TTC549 (cell line): ENCODE results near the gene FCRL6.

ENCODE experiments used
- FAIRE-seq: peaks from 2 replicates; lab custom pipeline; 2012; peaks lifted over from hg19 to GRCh38; lab: Jason Lieb, UNC

The FCRL6 gene

DNA sequence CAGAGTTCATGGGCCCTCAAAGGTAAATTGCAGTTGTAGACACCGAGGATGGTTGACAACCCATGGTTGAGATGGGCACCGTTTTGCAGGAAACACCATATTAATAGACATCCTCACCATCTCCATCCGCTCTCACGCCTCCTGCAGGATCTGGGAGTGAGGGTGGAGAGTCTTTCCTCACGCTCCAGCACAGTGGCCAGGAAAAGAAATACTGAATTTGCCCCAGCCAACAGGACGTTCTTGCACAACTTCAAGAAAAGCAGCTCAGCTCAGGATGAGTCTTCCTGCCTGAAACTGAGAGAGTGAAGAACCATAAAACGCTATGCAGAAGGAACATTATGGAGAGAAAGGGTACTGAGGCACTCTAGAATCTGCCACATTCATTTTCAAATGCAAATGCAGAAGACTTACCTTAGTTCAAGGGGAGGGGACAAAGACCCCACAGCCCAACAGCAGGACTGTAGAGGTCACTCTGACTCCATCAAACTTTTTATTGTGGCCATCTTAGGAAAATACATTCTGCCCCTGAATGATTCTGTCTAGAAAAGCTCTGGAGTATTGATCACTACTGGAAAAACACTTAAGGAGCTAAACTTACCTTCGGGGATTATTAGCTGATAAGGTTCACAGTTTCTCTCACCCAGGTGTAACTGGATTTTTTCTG lies 33.8 kb downstream of the FCRL6 start:
- FAIRE-seq: no peak

DNA sequence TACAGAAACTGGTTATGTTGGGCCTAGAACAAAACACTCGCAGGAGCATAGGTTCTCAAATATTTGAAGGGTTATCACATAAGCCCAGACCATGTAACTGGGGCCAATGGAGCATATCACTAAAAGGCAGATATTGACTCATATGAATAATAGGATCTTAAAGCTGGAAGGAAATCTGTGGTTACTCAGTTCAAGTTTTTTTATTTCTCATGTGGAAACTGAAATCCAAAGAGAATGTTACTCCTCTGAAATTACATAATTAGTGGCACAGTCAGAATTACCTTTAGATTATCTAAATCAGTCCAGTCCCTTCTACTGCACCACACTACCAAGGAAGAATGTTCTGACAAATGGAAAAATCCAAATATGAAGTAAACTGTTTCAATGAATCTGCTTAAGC lies 36.6 kb downstream of the FCRL6 start:
- no peak for FAIRE-seq

DNA sequence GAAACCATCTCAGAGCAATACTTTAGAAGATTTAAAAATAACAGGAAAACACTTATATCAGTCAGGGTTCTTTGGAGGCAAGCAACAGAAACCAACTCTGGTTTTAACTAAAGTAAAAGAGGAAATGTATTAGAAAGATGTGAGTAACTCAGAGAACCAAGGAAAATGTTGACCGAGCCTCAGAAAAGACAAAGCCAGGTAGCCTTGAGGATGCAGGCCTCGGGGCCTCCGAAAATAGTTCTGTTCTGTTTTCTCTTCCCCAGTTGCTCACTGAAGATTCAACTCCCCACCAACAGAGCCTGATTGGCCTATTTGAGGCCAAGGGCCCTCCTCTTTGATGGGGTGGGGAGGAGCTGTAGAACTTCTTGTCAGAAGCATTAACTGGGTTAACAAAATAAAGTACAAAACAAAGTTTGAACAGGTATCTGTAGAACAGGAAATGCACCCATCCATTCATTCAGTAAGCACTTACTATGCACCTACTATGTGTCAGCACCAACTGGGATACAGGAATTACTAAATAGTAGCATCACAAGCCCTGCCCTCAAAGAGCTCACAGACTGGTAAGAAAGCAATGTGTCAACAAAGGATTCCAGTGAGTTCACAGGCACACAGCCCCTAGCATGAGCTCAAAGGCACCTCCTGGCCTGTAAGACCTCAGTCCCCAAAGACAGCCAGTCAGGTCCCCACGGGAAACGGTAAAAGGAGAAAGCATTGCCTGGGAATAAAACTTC lies 37.1 kb downstream of the FCRL6 start:
- no peak for FAIRE-seq

DNA sequence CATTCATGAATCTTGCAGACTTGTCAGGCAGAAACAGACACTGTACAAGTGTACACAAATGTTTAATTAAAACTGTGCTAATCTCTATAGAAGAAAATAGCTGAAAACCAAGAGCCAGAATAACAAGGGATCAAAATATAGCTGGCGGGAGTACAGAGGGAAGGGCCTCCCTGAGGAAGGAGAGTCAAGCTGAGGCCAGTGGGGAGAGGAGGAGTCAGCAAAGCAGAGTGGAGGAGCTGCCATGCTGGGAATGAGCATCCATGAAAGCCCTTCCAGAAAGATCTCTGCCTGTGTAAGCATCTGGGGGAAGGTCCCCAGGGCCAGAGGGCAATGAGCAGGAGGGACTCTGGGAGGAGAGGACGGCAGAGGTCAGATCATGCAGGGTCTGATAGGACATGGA lies 39.6 kb downstream of the FCRL6 start:
- no peak for FAIRE-seq

DNA sequence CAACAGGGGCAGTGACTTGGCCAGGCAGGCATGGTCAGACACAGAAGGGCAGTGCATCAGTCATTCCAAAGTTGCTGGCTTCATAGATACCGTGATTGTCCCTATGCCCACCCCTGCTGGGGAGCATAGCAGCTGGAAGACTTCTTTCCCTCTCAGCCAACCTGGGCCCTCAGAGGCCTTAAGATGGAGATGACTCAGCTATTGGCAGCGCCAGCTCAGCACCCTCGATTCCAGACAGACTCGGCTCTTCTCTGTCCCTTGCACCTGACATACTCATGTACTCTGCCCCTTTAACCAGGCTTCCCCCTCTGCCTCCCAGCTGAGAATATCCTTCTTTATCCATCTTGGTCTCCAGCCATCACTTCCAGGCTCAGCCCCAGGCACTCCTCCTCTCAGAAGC lies 41.3 kb downstream of the FCRL6 start:
- no peak for FAIRE-seq

DNA sequence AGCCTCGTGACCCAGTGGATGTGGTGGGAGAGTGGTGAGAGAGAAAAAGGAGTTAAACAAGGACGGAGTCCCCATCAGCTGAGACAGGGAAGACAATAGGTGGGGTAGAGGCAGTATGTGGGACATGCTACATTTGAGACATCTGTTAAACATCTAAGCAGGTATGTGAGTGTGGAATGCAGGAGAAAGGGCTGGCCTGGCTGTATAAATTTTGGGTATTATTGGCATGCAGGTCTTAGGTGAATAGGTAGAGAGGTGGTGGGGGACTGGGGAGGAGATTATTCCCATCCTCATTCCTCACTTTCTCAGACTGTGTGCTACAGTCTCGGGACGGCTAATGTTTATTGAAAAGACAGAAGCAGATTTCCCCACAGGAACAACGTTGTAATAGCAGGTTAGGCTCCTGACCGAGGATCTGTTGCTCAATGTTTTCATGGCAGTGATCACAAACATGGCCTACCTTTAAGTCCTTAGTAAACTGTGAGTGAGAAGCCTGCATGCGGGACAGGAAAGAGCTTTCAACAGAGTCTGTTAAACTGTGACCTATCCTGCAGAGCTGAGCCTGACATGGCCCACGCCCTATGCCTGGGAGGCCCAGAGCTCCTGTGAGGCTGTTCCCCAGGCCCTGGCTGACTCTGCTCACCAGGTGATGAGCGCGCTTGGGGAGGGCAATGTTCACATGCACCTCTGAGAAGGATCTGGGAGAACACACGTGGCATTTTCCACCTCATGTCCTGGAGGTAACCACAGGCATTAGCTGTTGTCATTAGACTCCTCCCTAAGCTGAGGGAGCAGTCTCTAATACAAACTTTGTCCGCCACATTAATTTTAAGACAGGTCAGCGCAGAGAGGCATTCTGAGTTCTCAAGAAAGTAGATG lies 43.8 kb downstream of the FCRL6 start:
- FAIRE-seq: no peak

DNA sequence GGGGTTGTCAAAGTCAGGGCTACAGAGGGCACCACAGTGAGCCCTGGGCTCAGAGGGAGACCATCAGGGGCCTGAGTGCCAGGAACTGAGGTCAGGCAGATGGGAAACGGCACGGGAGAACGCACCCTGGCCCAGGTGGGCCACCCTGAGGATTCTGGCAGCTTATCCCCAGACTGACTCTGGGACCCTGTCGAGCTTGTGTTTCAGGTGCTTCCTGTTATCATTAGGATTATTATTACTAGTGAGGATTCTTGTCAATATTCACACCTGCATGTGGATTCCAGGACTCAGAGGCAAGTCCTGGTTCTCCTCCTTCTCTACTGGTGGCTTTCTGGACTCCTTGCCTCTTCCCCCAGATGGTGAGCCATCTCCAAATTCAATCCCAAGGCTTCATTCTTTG lies 45.1 kb downstream of the FCRL6 start:
- FAIRE-seq: no peak

DNA sequence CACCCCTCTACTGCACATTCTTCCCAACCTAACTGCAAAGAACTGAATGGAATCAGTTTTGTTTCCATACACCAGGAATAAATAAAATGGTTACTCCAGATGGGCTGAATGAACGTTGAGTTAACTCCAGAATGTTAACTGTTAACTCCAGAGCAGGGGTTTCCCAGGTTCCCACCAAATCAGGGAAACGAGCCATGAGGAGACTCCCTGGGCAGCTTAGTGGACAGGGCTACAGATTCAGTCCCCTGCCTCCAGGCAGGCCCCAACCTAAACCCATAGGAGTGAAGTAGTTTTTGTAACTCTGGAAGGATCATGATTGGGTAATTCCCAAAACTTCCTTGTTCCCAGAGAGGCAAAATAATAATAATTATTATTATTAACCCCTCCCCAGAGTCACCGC lies 46.2 kb downstream of the FCRL6 start:
- no peak for FAIRE-seq

DNA sequence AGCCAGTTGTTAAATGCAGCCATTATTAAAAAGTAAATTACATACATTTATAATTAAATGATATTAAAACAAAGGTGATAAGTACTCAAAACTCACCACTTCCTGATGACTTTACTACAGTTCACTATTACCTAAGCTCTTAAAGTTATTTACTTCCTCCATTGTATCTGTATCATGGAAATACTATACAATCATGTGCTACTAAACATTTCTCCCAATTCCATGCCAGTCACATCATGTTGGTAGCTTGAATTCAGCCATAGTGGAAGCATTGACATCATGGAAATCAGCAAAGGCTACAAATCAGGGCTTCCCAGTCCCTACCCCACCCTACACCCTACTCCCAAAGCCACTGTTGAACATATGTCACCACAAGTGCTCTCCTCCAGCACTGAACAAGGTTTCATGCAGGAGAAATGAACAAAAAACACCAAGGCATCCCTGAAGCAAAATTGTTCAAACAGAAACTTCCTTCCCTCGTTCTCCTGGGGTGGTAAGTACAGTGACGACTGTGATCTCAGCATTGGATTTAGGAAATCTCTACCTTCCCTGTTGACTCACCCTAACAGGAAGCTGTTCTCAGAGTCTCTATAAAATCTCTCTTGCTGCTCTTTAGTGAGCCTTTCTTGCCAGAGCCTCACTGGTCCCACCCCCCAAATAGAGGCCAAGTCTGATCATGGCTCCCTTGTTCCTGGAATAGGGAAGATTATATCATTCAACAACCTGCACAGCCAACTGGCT lies 47.6 kb downstream of the FCRL6 start:
- no peak for FAIRE-seq

DNA sequence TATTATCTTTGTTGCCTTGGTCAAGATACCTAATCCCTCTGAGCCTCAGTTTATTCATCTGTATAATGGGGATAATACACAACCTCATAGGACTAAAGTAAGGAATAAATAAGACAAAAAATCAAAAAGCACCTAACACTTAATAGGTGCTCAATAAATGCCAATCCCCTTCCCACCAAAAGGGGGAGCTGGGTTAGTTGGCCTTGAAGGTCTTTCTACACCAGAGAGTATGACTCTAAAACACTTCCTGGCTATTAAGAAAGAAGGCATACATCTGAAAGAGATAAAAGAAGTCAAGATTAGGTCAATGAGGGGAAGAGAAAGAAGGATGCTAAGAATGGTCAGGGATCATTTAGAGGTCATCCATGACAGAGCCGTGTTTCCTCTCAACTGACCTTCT lies 49.2 kb downstream of the FCRL6 start:
- FAIRE-seq: no peak

DNA sequence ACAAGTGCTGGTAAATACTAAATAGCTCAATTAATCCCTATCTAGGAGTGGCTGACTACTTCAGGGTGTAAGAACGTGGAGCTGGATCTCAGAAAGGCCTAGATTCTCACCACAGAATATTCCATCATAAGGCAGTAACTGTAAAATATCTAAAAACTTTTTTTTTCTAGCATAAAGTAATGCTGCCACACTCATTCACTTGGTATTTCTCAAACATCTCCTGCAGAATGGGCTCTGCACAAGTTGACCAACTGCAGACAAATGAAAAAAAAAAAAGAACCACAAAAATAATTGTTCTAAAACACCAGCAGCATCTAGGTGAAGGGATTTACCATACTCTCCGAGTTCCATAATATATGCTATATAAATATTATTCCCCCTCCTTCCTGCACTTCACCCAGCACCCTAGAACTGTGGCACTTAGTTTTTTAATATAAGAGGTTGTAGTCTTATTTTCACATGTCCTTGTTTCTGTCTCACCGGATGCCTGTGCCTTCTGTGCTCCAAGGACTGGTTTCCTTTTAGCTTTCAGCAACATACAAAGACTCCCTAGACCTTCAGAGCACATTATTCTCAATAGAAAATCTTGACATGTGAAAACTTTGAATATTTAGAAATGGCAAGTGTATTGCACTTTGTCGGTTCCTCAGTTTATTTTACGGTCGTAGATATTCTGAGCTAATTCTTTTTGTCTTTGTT lies 51.4 kb downstream of the FCRL6 start:
- no peak for FAIRE-seq

DNA sequence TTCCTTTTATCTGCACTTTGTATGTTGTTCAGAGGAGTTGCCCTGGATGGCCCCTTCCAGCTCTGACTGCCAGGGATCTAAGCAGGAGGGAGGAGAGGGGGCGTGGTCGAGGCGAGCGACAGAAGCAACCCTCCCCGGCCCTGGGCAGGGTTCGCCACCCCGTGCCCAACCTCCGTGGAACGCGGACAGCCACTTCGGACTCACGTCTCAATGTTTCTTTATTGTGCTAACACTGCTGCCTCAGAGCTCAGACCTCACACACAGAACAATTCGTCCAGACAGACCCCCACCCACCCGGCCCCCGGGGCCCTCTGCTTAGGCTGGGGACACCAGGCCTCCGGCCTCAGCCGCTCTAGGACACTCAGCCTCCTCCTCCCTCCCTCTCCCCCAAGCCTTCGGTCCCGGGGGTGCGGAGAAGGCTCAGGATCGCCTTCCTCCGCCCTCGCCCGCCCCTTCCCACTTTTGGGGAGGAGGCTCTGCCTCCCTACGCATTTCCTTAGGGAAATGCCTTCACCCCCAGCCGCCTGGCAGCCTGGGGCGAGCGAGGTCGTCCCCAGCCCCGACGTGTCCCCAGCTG lies 52.0 kb downstream of the FCRL6 start:
- FAIRE-seq: no peak

DNA sequence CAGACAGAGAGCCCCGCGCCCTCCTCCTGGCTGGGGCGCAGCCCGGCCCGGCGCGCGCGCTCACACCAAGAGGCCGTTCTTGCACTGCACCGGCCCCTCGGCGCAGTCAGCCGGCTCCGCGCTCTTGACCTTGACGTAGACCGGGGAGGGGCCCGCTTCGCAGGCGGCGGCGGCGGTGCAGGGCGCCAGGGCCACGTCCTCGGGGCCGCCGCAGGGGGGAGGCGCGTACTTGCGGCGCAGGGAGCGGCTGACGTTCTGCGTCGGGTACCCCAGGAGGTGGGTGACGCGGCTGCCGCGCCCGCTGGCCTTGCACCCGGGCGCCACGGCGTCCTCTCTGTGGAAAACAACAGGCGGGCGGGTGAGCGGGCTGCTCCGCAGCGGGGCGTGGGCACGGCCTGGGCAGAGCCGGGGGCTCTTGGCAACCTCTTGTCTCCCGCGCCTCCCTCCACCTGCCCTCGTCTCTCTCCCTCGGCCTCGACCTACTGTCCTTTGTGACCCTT lies 52.6 kb downstream of the FCRL6 start:
- FAIRE-seq: no peak

DNA sequence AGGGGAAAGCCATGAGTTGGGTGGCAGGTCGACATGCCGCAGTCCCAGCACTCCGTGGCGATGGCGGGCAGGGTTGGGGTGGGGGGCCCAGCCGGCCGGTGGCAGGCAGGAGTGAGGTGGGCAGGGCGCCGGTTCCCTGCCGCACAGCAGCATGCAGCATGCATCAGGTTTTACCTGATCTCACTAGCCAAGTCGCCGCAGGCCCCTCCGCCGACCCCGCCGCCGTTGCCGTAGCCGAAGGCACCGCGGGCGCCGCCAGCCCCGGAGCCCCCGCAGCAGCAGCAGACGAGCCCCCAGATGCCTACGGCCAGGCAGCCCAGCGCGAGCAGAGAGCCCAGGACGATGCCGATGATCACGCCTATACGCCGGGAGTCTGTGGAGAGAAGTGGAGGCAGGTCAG lies 53.5 kb downstream of the FCRL6 start:
- no peak for FAIRE-seq

DNA sequence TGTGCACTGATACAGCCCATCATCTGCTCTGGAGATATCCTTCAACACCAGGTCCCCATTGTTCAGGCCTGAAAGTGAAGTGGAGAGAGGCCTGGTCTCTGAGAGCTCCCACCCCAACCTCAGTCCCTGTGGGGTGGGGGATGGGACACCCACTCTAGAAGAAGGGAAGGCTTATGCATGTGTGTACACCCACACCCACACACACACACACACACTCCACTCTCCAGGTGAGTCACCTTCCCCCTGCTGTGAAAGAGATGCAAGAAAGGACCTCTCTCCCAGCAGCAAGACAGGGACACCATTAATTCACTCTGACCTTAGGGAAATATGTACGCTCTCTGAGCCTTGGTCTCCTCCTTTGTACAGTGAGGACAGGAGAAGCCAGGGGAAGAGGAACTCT lies 54.4 kb downstream of the FCRL6 start:
- FAIRE-seq: no peak

DNA sequence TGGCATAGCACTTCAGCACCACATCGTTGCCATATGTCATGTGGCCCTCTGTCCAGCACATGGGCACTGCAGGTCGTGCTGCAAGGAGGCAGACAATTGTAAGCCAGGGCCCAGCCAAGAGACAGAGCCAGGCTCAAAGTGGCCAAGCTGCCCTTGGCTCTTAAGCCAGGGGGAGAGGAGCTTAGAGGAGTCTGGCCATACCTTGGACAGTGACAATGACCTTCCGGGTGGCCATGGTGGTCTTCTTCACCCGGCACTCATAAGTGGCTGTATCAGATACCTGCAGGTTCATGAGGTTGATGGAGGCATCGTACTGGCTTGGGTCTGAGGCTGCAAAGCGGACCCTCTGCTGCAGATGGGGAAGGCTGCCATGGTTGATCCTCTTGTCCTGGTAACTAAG lies 55.7 kb downstream of the FCRL6 start:
- no peak for FAIRE-seq

DNA sequence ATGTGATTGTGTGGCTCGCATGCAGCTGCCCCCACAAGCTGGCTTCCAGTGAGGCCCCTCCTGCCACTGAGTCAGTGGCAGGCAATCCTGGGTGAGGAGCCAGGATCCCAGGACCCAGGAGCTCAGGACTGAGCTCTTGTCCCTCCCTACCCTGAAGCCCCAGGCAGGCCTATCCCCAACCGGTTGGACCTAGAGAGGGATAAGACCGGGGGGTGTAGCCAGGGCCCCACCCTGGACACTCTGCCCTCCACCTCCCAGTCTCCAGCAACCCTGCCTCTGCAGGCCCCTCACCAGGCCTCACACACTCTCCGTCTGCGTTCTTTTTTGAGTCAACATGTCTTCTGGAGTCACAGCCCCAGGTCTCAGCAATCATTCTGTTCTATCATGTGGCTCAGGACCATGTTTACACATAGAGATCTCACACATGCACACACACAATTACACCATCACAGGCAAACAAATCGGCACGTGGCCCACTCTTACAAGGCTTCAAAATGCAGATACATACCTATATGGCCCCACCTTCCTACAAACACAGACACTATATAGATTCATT lies 57.7 kb downstream of the FCRL6 start:
- no peak for FAIRE-seq

DNA sequence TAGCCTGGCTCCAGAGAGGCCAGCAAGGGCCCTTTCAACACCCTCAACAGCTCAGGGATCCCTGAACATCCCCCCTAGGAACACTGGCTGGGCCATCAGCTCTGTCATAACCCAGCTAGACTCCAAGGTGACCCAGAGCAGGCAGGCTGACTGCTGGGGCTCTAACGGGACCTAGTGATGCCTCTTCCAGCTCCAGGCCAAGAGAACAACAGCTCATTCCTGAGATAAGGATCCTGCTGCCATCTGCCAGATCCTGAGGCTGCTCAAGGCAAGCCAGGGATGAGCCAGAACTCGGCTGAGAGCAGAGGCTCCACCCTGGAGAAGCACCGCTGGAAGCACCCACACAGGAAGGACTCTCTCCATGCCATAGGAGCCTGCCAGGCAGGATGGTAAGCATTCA lies 58.3 kb downstream of the FCRL6 start:
- FAIRE-seq: no peak

DNA sequence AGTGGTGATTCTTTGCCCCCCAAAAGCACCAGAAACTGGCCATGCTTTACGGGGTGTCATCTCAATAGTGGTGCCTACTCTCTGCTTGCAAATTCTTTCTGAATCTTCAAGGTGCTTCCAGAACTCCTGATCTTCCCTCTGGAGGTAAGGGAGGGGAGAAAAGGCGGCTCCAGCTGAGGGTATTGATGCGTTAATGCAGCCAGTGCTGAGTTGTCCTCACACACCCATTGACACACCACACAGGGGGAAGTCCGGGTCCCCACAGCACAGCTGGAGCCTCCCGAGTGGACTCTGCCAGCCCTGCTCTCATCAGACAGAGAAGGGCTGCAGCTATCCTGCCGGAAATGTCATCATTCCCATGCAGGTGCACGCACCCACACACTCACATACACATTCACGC lies 59.1 kb downstream of the FCRL6 start:
- no peak for FAIRE-seq

DNA sequence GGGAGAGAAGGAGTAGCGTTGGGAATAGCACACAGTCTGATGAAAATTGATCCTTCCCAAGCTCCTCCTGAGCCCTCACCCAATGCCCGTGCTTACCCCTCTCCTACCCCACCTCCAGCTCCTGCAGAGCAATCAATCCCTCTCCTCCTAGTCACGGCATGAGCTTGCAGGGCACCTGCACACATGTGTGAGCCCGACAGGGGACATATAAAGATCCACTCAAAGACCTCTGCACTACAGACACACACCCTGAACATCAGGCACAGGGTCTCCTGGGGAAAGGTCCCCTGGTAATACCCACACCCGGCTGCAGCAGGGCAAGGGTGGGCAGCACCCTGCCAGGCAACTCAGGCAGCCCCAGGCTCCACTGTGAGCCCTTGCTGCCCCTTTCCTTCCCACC lies 59.9 kb downstream of the FCRL6 start:
- FAIRE-seq: no peak

DNA sequence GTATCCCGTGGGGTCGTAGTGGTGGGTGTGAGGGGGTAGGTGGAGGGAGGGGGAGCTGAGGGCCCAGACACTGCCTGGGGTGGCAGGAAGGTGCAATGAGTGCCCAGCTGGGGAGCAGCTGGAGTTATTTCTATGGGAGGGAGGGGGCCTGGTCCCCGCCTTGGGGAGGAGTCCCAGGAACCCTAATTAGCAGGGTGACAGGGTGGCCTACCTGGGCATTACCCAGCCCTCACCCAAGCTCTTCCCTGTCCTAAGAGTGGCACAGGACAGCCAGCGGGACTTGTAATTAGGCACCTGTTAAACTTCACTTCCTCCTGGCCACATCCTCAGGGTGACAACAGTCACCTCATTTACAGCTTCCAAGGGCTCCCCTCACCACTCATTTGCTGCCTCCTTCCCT lies 60.4 kb downstream of the FCRL6 start, which contains the start of gene VSIG8:
Gene VSIG8 (minus strand): TSS at position 101 of the 400 bp plus-strand sequence. CDS start 136 bp downstream, outside the sequence.
- FAIRE-seq: no peak
